Measurements from ENCODE around the gene GCG. TPM values are rescaled to one million over a fixed set of nuclear protein-coding genes. Genes with fewer than 3 reads are reported as not detected.

The GCG gene
- not detected for total RNA-seq

GRCh38 chr2:162152147-162152546 is at the start of gene GCG:
Gene GCG, minus strand, starts transcription at chr2:162152247. Its CDS starts 3,069 bp downstream, at chr2:162149178.
- no peak for TF ChIP-seq POLR2A (IDR thresholded peaks at IDR 0.05; ENCODE audit: low read depth)
- no peak for TF ChIP-seq EP300 (IDR thresholded peaks at IDR 0.05)
- no peak for TF ChIP-seq CTCF (IDR thresholded peaks at IDR 0.05)
- no peak for TF ChIP-seq POLR2AphosphoS5 (IDR thresholded peaks at IDR 0.05)

DNA sequence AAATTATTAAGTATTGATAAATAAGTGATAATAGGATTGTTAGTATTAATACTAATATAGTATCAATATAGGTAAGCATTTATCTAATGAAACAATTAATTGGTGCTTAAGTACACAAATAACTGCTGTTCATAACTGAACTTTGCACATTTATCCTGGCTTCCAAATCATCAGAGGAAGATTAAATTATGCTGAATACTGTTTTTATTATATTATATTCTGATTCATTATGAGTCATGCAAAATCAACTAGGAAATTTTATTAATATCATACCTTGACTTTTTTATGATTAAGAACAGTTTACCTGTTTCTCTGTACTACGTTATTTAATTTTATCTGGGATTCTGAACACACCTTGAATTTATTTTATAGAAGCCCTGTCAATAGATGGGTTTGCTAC is 48.6 kb upstream of the GCG start:
- no peaks in the 10 kb centered on the region for H3K36me3 ChIP-seq
- intact Hi-C loops (cut with DNase I), result no loop called here
- TF ChIP-seq POLR2AphosphoS5 (IDR thresholded peaks at IDR 0.05) (no peak), EP300 (IDR thresholded peaks at IDR 0.05) (no peak), POLR2A (IDR thresholded peaks at IDR 0.05; ENCODE audit: low read depth) (no peak), CTCF (IDR thresholded peaks at IDR 0.05) (no peak)
- no peak overlapping the region for H3K27ac ChIP-seq (replicated peaks in 1 of 4)
- H3K27me3 ChIP-seq, result no peaks in the 10 kb centered on the region
- H3K4me3 ChIP-seq, result no peak overlapping the region
- no peak for DNase-seq (ENCODE audit: extremely low spot score)
- H3K4me1 ChIP-seq, result no peaks in the 10 kb centered on the region
- no peaks in the 10 kb centered on the region for H3K9me3 ChIP-seq
- WGBS, result 86% methylated on average over 1 of the region's 1 CpG

More at GRCh38 chr2:162152147-162152546, at the start of gene GCG:
- Histone ChIP-seq H3K4me1 (no peaks in the 10 kb centered on the region), H3K4me3 (no peak within 1 kb of the TSS), H3K36me3 (no peaks in the 10 kb centered on the region), H3K27ac (replicated peaks in 1 of 4) (no peak within 1 kb of the TSS), H3K9me3 (no peaks in the 10 kb centered on the region), H3K27me3 (no peaks in the 10 kb centered on the region)
- intact Hi-C loops (cut with DNase I), result no loop called here
- WGBS, result 89% methylated on average over 3 of the region's 3 CpGs
- DNase-seq (ENCODE audit: extremely low spot score), result no peak

- Histone ChIP-seq H3K4me1 (no peaks in the 10 kb centered on the region), H3K27ac (replicated peaks in 1 of 4) (no peak overlapping the region), H3K27me3 (no peaks in the 10 kb centered on the region), H3K36me3 (no peaks in the 10 kb centered on the region), H3K4me3 (no peak overlapping the region), H3K9me3 (no peaks in the 10 kb centered on the region)
- DNase-seq (ENCODE audit: extremely low spot score), result no peak
- TF ChIP-seq CTCF (IDR thresholded peaks at IDR 0.05) (no peak), EP300 (IDR thresholded peaks at IDR 0.05) (no peak), POLR2A (IDR thresholded peaks at IDR 0.05; ENCODE audit: low read depth) (no peak), POLR2AphosphoS5 (IDR thresholded peaks at IDR 0.05) (no peak)
- intact Hi-C loops (cut with DNase I), result no loop called here
- 70% methylated on average over 1 of the region's 1 CpG for WGBS
These were observed 47.9 kb upstream of the GCG start for GRCh38 chr2:162199913-162200312.

DNA sequence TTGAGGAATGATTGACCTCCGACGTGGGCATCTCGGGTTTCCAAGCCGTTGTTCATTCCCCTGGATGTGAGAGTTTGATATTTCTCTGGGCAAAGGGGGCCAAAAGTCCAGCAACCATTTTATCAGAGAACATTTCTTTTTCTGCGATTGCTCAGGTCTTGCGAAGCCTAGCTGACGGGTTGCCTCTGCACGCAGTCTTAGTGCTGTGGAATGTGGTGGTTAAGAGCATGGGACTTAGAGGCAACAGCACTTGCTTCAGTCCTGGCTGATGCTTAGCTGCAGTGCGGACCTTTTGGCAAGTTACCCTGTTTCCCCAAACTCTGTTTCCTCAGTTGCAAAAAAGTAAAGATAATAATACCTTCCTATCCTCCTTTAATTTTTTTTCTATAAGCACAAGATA is 46.2 kb upstream of the GCG start:
- no peak overlapping the region for H3K27ac ChIP-seq (replicated peaks in 1 of 4)
- no peak for DNase-seq (ENCODE audit: extremely low spot score)
- no peaks in the 10 kb centered on the region for H3K36me3 ChIP-seq
- H3K27me3 ChIP-seq, result no peaks in the 10 kb centered on the region
- H3K4me1 ChIP-seq, result no peaks in the 10 kb centered on the region
- TF ChIP-seq CTCF (IDR thresholded peaks at IDR 0.05) (no peak), POLR2AphosphoS5 (IDR thresholded peaks at IDR 0.05) (no peak), EP300 (IDR thresholded peaks at IDR 0.05) (no peak), POLR2A (IDR thresholded peaks at IDR 0.05; ENCODE audit: low read depth) (no peak)
- WGBS, result 97% methylated on average over 7 of the region's 9 CpGs
- intact Hi-C loops (cut with DNase I), result no loop called here
- H3K9me3 ChIP-seq, result no peaks in the 10 kb centered on the region
- H3K4me3 ChIP-seq, result no peak overlapping the region

GRCh38 chr2:162197069-162197825 is 45.2 kb upstream of the GCG start:
- no peak for DNase-seq (ENCODE audit: extremely low spot score)
- 68% methylated on average over 2 of the region's 2 CpGs for WGBS

More at GRCh38 chr2:162197069-162197825, 45.2 kb upstream of the GCG start:
- Histone ChIP-seq H3K4me3 (no peak overlapping the region), H3K27ac (replicated peaks in 1 of 4) (no peak overlapping the region), H3K4me1 (no peaks in the 10 kb centered on the region), H3K27me3 (no peaks in the 10 kb centered on the region), H3K36me3 (no peaks in the 10 kb centered on the region), H3K9me3 (no peaks in the 10 kb centered on the region)
- intact Hi-C loops (cut with DNase I), result no loop called here
- TF ChIP-seq POLR2AphosphoS5 (IDR thresholded peaks at IDR 0.05), result no peak
- no peak for TF ChIP-seq EP300 (IDR thresholded peaks at IDR 0.05)
- TF ChIP-seq POLR2A (IDR thresholded peaks at IDR 0.05; ENCODE audit: low read depth), result no peak
- no peak for TF ChIP-seq CTCF (IDR thresholded peaks at IDR 0.05)
